GM19372 (cell line): Measurements from ENCODE around the gene ADAM10.
A peak's percentile ranks its signal among the peaks of the same experiment; 100 is the strongest.

Source experiments
- ATAC-seq: cut with Tn5 transposase; IDR thresholded peaks from one replicate; pipeline ENCODE4 v1.9.1; 2021; ENCODE audit warnings: mild to moderate bottlenecking, low read depth, moderate library complexity; ENCODE audit not compliant: unreplicated experiment

The ADAM10 gene

DNA sequence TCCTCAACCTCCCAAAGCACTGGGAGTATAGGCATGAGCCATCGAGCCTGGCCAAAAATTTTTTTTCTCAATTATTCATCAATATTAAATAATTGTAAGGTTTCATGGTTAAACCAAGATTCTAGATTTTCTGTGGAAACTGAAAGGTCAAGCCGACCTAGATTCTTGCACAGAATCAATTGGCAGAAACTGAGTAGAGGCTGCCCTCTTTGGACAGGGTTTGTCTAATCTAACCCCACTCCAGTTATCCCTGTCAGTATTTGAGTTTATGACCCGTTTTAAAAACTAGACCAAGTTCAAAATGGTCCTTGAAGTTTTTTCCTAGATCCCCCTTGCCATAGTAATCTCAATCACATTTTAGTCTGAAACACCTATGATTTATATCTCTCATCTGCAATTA is 8.6 kb upstream of the ADAM10 start:
- ATAC-seq = no peak

DNA sequence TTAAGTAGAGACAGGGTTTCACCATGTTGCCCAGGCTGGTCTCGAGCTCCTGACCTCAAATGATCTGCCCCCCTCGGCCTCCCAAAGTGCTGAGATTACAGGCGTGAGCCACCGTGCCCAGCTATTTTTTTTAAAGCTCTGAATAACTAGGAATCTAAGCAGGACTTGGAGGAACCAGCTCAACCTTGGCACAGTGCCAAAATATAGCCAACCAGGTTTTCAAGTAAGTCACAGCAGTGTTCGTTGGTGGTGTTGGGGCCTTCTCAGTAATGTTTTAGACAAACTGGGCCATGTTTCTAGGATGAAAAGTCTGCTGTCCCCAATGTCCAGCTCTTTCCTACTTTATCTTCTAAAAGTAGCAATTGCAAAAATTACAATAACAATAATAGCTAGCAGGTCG is 6.4 kb upstream of the ADAM10 start:
- no peak for ATAC-seq

DNA sequence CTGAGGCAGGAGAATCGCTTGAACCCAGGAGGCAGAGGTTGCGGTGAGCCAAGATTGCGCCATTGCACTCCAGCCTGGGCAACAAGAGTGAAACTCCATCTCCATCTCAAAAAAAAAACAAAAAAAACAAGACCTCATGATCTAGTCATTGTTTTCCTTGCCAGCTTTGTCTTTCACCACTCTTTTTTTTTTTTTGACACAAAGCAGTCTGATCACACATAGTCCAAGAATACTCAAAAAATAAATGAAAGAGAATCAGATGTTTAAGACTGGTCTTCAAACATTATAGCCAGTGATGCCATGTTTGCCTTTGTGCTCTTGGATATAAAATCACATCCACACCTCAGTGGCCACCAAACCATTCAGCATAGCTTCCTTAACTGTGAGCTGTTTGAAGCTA is 5.8 kb upstream of the ADAM10 start:
- no peak for ATAC-seq

DNA sequence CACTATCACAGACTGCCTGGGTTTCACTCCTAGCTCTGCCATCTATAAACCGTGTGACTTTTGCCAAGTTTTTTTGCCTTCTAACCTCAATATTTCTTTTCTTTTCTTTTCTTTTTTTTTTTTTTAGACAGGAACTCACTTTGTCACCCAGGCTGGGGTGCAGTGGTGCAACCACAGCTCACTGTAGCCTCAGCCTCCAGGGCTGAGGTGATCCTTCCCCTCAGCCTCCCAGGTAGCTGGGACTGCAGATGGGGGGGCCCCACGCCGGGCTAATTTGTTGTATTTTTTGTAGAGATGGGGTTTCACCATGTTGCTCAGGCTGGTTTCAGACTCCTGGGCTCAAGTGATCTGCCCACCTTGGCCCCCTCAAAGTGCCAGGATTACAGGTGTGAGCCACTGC is 3.2 kb upstream of the ADAM10 start:
- no peak for ATAC-seq

DNA sequence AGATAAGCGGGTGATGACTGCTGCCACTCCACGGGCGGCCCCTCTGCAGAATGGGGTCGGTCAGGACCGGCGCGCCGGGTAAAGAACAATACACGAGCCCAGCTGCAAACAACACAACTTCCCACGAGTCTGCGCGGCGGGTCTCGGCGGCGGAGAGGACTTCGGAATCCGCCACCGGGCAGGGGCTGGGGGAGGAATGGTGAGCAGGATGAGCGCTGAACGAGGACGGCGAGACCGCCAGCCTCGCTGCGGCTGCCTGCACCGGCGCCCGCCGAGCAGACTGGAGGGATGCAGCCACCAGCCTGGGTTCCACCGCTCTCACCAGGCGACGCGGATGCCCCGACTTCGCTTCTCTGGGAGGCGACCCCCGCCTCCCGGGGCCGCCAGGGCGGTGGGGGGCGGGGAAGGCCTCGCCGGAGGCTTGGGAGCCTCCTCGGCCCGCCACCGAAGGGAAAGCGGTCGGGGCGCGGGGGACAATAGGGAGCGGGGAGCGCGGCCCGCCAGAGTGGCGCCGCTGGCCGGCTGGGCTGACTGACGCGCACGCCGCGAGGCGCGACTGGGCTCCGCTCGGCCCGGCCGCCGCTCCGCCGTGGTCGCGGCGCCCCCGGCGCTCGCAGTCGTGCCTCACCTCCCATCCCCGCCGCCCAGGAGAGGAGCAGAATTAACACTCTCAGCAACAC is 515 bp downstream of the ADAM10 start:
- peak; percentile 29 for ATAC-seq

DNA sequence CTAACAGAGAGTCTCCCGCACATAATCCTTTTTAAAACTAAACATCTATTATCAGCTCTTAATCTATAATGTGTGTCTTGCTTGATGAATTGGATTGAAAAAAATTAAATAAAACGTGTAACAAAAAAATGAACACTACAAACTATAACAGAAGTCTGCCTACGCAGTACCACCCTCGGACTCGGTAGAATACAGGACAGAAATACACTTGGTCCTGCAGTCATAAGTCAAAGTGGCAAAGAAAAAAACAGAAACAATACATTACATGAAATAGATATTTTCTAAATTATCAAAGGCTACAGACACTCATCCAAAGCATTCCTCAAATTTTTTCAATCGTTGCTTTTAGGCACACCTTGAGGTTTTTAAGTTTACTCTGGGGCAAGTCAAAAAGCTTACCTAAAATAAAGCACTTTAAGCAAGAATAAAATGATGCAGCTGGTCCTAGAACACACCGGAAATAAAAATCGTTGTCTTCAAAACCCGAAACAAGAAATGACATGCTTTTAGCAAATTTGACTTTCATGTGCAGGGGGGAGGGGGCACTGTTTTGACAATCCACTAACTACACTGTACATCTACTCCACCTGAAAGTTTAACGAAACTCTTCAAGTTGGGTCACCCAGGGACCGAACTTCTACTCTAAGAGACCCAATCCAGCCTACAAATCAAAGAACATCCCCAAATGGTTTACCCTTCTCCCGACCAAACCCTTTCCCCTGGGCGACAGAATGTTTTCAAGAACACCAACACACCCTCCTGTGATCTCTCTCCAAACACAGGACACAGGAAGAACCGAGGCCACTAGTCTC is 1.3 kb downstream of the ADAM10 start:
- no peak for ATAC-seq

DNA sequence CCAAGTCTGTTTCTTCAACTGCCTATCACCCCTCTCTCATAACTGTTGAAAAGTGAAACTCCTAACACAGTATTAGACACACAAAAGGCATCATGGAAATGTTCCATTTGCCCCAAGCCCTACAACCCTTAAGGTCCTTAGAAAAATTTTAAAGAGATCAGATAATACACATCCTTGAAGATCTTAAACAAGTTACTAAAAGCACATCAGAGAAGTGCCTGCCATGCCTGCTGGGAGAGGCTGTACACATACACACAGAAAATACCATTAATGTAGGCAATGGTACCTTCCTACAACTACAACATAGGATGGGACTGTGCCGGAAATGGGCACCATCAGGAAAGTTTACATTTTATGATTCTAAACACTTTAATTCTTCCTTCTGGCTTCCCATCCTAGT is 3.3 kb downstream of the ADAM10 start:
- no peak for ATAC-seq

DNA sequence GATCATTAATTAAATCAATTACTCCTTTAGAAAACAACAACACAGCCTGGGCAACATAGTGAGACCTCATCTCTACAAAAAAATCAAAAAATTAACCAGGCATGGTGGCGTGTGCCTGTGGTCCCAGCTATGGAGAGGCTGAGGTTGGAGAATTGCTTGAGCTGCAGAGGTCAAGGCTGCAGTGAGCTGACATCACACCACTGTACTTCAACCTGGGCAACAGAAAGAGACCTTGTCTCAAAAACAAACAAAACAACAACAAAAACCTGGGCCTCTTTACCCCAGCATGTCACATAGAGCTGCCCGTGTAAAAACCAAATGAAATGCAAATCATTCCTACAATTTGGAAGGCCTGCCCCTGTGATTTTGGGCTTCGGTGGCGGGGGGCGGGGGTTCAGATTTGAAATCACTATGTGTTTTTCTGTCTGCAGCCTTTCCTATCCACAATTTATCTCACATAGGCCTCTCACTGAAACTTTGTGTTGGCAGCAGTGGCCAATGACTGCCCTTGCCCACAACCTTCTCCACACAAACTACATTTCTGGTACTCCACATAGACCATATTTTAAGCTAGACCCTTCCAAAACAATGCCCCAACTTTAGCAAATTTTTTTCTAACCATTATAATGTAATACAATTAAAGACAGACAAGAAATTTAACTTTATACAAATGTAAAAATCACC is 6.5 kb downstream of the ADAM10 start:
- ATAC-seq = no peak

DNA sequence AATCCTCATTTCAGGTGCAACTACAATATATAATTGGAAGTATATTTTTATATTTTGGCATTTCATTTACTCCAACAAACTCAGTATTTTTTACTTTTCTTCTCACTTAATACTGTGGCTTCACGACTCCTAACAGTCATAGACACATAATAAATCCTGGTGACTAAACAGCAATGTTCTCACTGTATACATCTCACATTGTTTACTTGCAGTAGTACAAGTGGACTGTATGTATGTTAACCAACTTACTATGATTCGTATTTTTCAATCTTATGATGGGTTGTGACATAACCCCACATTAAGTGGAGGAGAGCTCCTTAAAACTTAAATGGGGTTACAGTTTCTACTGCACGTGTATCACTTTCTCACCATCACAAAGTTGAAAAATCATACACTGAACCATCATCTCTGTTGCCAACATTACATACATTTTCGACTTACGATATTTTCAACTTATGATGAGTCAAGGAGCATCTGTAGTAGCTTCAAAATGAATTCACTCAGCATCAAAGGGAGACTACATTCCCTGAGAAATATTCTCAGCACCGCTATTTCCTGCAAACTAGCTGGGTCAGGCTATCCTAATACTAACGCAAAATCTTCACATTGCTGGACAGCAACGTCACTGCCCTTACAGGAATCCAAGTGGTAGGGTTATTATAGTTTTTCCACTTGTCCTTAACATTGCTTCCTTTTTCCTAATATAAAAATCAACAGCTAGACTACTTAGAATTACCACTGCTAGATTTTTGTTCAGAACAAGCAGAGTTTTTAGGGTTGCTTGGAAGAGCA is 7.3 kb downstream of the ADAM10 start:
- ATAC-seq = no peak

DNA sequence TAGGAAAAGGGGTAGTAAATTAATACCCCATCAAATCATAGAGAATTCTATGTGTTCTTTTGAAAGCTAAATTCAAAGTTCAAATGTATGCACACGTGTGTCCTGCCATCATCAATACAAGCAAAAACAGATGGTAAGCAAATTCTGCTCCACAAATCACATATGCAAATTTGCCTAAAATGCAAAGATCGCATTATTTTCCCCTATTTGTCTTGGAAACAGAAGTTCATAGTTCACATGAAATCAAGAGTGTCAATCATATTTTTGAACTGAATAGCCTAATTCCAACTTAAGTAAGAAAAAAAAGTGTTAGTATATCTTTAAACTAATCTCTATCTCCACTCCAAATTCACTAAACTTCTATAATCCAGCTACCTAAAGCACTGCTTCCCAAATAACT is 8.5 kb downstream of the ADAM10 start:
- ATAC-seq = no peak

DNA sequence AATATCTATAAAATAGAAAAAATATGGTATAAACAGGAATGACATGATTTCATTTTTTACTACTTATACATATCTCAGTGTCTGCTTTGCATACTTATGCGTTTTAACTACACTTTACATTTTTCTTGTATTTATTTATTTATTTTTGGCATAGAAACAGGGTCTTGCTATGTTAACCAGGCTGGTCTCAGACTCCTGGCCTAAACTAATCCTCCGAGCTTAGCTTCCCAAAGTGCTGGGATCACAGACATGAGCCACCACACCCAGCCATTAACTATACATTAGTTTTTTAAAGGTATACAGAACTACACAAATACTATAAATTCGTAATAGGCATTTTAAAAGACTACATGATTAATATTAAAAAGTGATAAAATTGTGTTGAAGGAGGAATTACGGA is 9.1 kb downstream of the ADAM10 start:
- no peak for ATAC-seq

DNA sequence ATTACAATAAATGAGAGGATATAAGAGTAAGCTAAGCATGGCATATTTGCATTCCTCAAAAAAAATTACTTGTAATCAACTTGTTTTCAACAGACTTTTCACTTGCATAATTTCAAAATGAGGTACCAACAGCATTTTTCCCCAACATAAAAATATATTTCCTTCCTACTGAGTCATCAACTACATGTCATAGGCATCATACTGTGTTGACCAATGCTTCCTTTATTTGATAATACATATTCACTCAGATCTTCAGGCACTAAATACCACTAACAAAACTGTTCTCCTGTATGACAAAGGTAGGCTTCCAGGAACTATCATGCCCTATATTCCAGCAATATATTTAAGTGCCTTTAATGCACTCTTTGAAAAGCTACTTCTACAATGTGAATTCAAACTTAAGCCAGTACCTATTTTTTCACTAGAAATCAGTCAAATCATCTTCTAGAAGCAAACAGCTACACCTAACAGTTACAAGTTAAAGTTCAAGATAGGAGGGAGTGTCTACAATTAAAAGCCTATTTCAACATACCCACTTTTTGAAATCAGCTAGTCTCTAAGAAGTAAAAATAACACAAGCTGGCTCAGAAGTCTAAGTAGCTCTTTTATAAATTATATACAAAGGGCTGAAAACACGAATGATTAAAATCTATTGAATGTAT is 11.3 kb downstream of the ADAM10 start:
- ATAC-seq = no peak

DNA sequence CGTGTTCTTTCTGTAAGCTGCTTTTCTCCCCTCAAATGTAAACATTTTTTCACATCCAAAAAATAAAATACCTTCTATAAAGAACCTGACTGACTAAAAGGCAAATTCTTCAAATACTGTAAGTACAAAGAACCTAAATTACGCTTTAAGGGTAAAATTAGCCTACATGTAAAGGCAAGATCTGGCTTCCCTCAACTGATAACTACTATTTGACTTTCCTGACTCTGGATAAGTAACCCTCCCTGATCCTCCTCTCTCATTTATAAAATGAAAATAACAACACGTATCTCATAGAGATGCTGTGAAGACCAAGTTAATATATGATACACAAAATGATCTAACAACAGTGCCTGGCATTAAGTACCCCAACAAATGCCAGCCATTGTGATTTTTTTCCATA is 12.2 kb downstream of the ADAM10 start:
- no peak for ATAC-seq

DNA sequence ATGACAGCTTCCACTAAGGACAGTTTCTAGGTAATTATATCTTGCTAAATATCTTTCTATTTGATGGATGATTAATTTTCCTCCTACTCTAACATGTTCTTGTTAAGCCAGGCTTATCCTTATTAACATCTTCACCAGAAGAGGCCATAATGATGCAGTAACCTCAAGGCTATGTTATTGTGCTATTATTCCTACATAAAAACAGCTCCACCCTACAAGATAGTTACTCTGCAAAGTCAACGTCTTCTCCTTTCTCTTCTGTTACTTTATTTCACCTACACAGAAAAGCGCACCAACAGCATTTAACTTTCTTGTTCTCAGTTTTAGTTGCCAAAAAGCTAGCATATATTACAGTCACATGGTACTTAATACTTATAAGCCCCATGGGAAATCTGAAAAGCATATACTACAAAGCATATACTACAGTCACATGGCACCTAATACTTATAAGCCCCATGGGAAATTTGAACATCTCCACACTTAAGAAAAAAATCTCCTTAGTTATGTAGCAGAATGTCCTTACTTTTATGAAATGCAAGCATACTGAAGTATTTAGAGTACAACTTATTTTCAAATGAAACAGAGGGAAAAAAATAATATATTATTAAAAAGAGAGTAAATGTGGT is 13.4 kb downstream of the ADAM10 start:
- ATAC-seq = no peak

DNA sequence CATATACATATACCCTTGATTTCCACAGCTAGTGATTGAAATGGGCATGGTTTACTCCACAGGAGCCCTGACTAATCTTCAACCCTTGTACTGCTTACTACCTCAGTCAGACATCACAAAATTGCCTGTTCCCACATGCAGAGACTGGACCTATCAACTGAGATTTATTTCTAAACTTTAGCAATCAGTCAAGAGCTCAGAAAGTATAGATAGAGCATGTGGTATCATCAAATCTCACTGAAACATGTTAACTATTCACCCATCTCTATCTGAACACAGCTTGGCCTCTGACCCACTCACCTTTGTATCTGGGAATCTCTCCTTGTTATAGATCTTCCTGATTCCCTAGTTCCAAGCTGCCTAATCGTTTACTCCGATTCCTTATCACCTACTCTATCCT is 14.6 kb downstream of the ADAM10 start:
- ATAC-seq = no peak

DNA sequence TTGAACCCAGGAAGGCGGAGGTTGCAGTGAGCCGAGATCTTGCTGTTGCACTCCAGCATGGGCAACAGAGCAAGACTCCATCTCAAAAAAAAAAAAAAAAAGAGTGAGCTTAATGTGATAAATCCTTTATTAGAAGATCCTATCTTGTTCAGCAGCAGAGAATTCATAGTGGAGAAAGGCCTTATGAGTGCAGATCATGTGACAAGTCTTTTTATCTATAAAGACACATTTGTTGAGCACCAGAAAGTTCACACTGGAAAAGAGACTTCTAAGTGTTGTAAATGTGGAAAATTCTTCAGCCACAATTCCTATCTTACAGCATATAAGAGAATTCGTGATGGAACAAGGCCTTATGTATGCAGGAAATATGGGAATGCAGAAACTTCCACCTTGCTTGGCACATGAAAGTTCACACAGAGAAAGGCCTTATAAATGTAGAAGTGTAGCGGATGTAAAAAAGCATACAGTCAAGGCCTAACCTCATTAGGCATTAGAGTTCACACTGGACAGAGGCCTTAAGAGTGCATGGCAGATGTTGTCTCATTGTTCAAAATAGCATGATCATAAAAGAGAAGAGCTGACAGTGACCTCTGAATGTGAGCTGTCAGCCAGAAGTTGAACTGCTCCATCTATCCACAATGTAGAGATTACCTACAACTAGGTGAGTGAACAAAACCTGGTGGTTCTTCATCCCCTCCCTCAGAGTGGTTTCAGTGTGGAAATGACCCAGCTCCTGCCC is 16.7 kb downstream of the ADAM10 start:
- ATAC-seq = no peak

DNA sequence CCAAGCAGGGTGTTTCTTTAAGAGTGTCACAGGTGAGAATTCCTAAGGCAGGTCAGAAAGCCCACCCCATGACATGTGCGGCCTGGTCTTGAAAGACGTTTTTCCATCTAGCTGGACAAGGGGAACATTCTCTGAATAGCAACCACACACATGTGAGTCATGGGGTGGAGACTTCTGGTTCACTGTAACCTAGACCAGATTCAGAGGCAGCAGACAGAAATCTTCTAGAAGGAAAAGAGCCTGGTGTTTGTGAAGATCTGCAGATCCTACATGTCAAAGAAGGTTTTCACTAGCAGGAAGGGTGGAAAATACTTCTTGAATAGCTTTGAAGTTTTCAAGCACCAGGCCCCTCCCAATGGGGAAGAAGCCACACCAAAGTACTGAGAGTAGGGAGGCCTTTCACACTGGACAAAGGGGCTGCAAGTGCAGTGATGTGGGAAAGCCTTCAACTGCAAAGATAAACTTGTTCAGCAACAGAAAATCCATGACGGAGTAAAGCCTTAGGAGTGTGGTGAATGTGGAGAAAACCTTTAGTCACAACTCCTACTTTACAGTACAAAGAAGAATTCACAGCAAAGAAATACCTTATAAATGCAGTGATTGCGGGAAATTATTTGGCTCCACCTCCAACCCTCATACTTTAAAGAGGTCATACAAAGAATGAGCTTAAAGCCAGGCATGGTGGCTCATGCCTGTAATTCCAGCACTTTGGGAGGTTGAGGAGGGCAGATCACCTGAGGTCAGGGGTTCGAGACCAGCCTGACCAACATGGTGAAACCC is 17.6 kb downstream of the ADAM10 start:
- no peak for ATAC-seq

DNA sequence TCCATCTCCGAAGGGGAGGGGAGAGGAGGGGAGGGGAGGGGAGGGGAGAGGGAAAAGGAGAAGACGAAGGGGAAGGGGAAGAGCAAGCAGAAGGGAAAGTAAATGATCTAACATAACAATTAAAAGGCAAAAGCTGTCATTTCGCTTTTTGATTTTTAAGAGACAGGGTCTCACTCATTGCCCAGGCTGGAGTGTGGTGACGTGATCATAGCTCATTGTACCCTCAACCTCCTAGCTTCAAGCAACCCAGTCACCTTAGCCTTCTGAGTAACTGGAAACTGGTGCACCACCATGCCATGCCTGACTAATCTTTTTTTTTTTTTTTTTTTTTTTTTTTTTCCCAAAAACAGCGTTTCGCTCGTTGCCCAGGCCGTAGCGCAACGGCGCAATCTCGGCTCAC is 22.6 kb downstream of the ADAM10 start:
- ATAC-seq = no peak

DNA sequence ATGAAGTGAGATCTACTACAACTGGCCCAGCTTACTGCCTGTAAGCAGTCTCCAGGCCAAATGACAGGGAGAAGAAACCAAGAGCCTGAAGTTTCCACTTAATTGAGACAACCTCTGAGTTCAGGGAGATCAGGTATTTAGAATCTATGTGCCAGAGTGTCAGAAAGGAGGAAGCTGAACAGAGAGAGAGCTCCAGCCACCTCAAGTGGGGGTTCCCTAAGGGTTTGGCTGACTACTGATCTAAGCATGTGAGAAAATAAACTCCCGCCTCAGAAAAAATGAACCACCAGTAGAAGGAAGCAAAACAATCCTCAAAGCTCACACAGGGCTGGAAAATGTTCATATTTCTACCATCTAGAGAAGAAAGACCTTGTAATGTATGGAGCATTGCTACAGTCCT is 25.0 kb downstream of the ADAM10 start:
- no peak for ATAC-seq
